Mesenchymal stem cell (in vitro differentiated cells and primary cell): ENCODE results near the gene THOC6. TPM values are rescaled to one million over a fixed set of nuclear protein-coding genes. Genes with fewer than 3 reads are reported as not detected.

ENCODE experiments used
- DNase-seq: peaks from one replicate; pipeline ENCODE4 v3.0.0-alpha.2; 2013
- H2AFZ ChIP-seq: one replicate; pipeline ENCODE4 v1.6.1; 2013; ENCODE audit warnings: low read depth, mild to moderate bottlenecking, control low read depth, inconsistent platforms, low read length, moderate library complexity
- H2AK5ac ChIP-seq: 2 replicates; pipeline ENCODE4 v1.6.1; 2013; ENCODE audit warnings: low read length, moderate library complexity, mild to moderate bottlenecking, inconsistent platforms; ENCODE audit not compliant: severe bottlenecking
- H2BK120ac ChIP-seq: one replicate; pipeline ENCODE4 v1.6.1; 2013; ENCODE audit warnings: low read depth, mild to moderate bottlenecking, inconsistent platforms, low read length, moderate library complexity
- H2BK12ac ChIP-seq, 2 experiments: one replicate each; pipeline ENCODE4 v1.6.1; 2013; ENCODE audit warnings: inconsistent platforms in 2 of 2, low read length in 2 of 2, mild to moderate bottlenecking in 2 of 2, moderate library complexity in 2 of 2, control low read depth in 1 of 2
- H2BK15ac ChIP-seq: one replicate; pipeline ENCODE4 v1.6.1; 2013; ENCODE audit warnings: mild to moderate bottlenecking, low read depth, inconsistent platforms; ENCODE audit not compliant: poor library complexity, severe bottlenecking
- H2BK5ac ChIP-seq: 2 replicates; pipeline ENCODE4 v1.6.1; 2013; ENCODE audit warnings: low read depth, mild to moderate bottlenecking, low read length, control low read depth, inconsistent platforms; ENCODE audit not compliant: poor library complexity, severe bottlenecking
- H3K14ac ChIP-seq, 2 experiments: one replicate each; pipeline ENCODE4 v1.6.1; 2013; ENCODE audit warnings: inconsistent platforms in 2 of 2, low read length in 2 of 2, control low read depth in 1 of 2, mild to moderate bottlenecking in 1 of 2, moderate library complexity in 1 of 2
- H3K18ac ChIP-seq, 2 experiments: one replicate each; pipeline ENCODE4 v1.6.1; 2013; ENCODE audit warnings: inconsistent platforms in 2 of 2, low read length in 2 of 2, control low read depth in 1 of 2, low read depth in 1 of 2, mild to moderate bottlenecking in 1 of 2
- H3K23ac ChIP-seq, 2 experiments: one replicate each; pipeline ENCODE4 v1.6.1; 2013; ENCODE audit warnings: inconsistent platforms in 2 of 2, low read length in 2 of 2, mild to moderate bottlenecking in 2 of 2, moderate library complexity in 2 of 2, control low read depth in 1 of 2
- H3K27ac ChIP-seq: 2 replicates; pipeline ENCODE4 v1.5.1; 2013; ENCODE audit warnings: mild to moderate bottlenecking, moderate library complexity, low read length, control low read depth, inconsistent platforms; ENCODE audit not compliant: poor library complexity, severe bottlenecking
- H3K27me3 ChIP-seq, 2 experiments: 2 replicates each; pipeline versions ENCODE4 v1.6.1 to v1.7.0; 2013; ENCODE audit warnings: low read length in 2 of 2, mild to moderate bottlenecking in 2 of 2, moderate library complexity in 2 of 2, control low read depth in 1 of 2, inconsistent platforms in 1 of 2; ENCODE audit not compliant: control insufficient read depth in 1 of 2, insufficient read depth in 1 of 2
- H3K36me3 ChIP-seq, 2 experiments: 2 replicates each; pipeline versions ENCODE4 v1.6.1 to v1.7.0; 2013; ENCODE audit warnings: low read length in 2 of 2, control low read depth in 1 of 2, inconsistent platforms in 1 of 2, low read depth in 1 of 2, mild to moderate bottlenecking in 1 of 2; ENCODE audit not compliant: insufficient read depth in 2 of 2, control insufficient read depth in 1 of 2
- H3K4ac ChIP-seq, 2 experiments: one replicate each; pipeline ENCODE4 v1.6.1; 2013; ENCODE audit warnings: inconsistent platforms in 2 of 2, low read length in 2 of 2, mild to moderate bottlenecking in 2 of 2, moderate library complexity in 2 of 2, control low read depth in 1 of 2, low read depth in 1 of 2
- H3K4me1 ChIP-seq: 2 replicates; pipeline ENCODE4 v1.6.1; 2013; ENCODE audit warnings: low read depth, low read length, control low read depth; ENCODE audit not compliant: control insufficient read depth, insufficient read depth
- H3K4me2 ChIP-seq: 2 replicates; pipeline ENCODE4 v1.6.1; 2013; ENCODE audit warnings: low read length, mild to moderate bottlenecking, inconsistent platforms; ENCODE audit not compliant: poor library complexity, severe bottlenecking
- H3K4me3 ChIP-seq, 2 experiments: 2 replicates each; pipeline versions ENCODE4 v1.5.1 to v1.7.0; 2013; ENCODE audit warnings: low read length in 2 of 2, mild to moderate bottlenecking in 2 of 2, control low read depth in 1 of 2, low read depth in 1 of 2; ENCODE audit not compliant: insufficient read depth in 1 of 2
- H3K79me1 ChIP-seq: replicated peaks from 2 replicates; pipeline ENCODE4 v1.6.1; 2013; ENCODE audit warnings: mild to moderate bottlenecking, control low read depth, low read length, inconsistent platforms; ENCODE audit not compliant: poor library complexity, severe bottlenecking
- H3K9ac ChIP-seq: 2 replicates; pipeline ENCODE4 v1.7.0; 2013; ENCODE audit warnings: mild to moderate bottlenecking, low read length, moderate library complexity
- H3K9me3 ChIP-seq: 2 replicates; pipeline ENCODE4 v1.7.0; 2013; ENCODE audit warnings: mild to moderate bottlenecking, low read length; ENCODE audit not compliant: control insufficient read depth
- H4K8ac ChIP-seq: one replicate; pipeline ENCODE4 v1.6.1; 2013; ENCODE audit warnings: inconsistent platforms, mild to moderate bottlenecking, low read length, moderate library complexity
- H4K91ac ChIP-seq: one replicate; pipeline ENCODE4 v1.6.1; 2013; ENCODE audit warnings: mild to moderate bottlenecking, low read length, inconsistent platforms
- WGBS: methylation state at CpG from one replicate; pipeline ENCODE4 v1.1.7; 2013; ENCODE audit warnings: mixed read lengths; 5-methylcytosine and 5-hydroxymethylcytosine counted together
- polyA plus RNA-seq, 2 experiments: library from polyadenylated mRNA; stranded (reverse); fragments of 200-250 nt; gene quantifications; one replicate each; pipeline ENCODE4 v1.2.3, GENCODE V29; 2013

Gene THOC6
- 11.3 TPM for polyA plus RNA-seq (2013, experiment 1 of 2)
- polyA plus RNA-seq (2013, experiment 2 of 2), result 11.1 TPM

GRCh38 chr16:3023669-3024478 lies at the start of gene THOC6, which contains the start of gene HCFC1R1:
THOC6 (plus strand) TSS chr16:3024035; CDS start chr16:3024327, 292 bp downstream.
HCFC1R1 (minus strand) TSS chr16:3023942; CDS start chr16:3023941, 1 bp downstream.
- Histone ChIP-seq H3K4ac (peak within 1 kb of the TSS; percentile 87 to 94), H3K27ac (peak within 1 kb of the TSS; percentile 100), H2AK5ac (peak within 1 kb of the TSS; percentile 99), H4K8ac (peak within 1 kb of the TSS; percentile 92), H4K91ac (peak within 1 kb of the TSS; percentile 96), H2BK15ac (peak within 1 kb of the TSS; percentile 99), H3K4me2 (peak within 1 kb of the TSS; percentile 85), H2BK5ac (peak within 1 kb of the TSS; percentile 100), H3K79me1 (peaks cover 6% of the 10 kb centered on the region), H3K4me3 (peak within 1 kb of the TSS; percentile 57 to 89), H2BK12ac (peak within 1 kb of the TSS; percentile 94 to 95), H3K23ac (peak within 1 kb of the TSS in 1 of 2 experiments; percentile 95), H3K9ac (peak within 1 kb of the TSS; percentile 100), H2BK120ac (peak within 1 kb of the TSS; percentile 80), H3K9me3 (no peaks in the 10 kb centered on the region), H3K4me1 (peaks cover 29% of the 10 kb centered on the region), H3K18ac (peak within 1 kb of the TSS; percentile 94 to 98), H3K36me3 (peaks cover 24 to 50% of the 10 kb centered on the region in 2 experiments), H2AFZ (no peak within 1 kb of the TSS), H3K27me3 (peaks cover 0 to 3% of the 10 kb centered on the region in 2 experiments), H3K14ac (peak within 1 kb of the TSS in 1 of 2 experiments; percentile 89)
- WGBS, result under 1% methylated on average over 69 of the region's 69 CpGs
- peak; percentile 98 for DNase-seq

DNA sequence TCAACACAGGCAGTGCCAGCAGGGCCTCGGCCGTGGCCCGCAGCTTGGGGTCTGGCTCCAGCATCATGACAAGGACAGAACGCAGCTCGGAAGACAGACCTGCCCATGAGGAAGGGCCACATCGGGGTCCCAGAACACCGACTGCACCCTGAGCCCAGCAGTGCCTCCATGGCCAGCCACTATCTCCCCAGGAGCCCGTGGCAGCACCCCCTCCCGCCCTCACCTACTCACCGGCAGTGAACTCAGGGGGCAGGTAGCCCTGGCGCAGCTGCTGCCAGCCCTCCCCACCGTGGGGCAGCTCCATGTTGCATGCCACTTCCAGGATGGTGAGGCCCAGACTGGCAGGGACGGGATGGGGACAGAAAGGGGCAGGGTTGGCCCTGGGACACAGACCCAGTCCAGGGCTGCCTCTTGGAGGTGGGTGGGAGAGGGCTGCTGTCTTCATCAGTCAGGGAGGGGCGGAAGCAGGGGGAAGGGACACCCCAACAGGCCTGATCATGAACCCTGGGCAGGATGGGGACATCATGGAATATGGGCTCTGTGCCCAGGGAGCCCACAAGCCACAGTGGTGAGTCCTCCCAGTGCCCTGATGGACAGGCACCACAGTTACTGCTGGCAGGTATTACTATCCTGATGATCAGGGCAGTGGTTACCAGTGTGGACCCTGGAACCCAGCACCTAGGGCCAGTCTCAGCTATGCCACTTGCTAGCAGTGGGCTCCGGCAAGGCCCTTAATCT lies 49.3 kb upstream of the THOC6 start:
- H3K27me3 ChIP-seq, result no peaks in the 10 kb centered on the region
- H2AK5ac ChIP-seq, result no peak overlapping the region
- no peak overlapping the region for H3K18ac ChIP-seq
- H3K79me1 ChIP-seq, result peaks cover 22% of the 10 kb centered on the region
- no peak for DNase-seq
- H3K4me2 ChIP-seq, result no peak overlapping the region
- no peak overlapping the region for H3K4ac ChIP-seq
- no peak overlapping the region for H2BK12ac ChIP-seq
- 96% methylated on average over 14 of the region's 15 CpGs for WGBS
- H2BK5ac ChIP-seq, result no peak overlapping the region
- H3K36me3 ChIP-seq, result peaks cover 0 to 52% of the 10 kb centered on the region in 2 experiments
- H3K4me3 ChIP-seq, result no peak overlapping the region
- no peak overlapping the region for H4K8ac ChIP-seq
- no peak overlapping the region for H3K27ac ChIP-seq
- no peaks in the 10 kb centered on the region for H3K9me3 ChIP-seq
- no peak overlapping the region for H2BK15ac ChIP-seq
- H3K4me1 ChIP-seq, result peaks cover 32% of the 10 kb centered on the region
- no peak overlapping the region for H3K23ac ChIP-seq
- H3K9ac ChIP-seq, result no peak overlapping the region
- no peak overlapping the region for H2BK120ac ChIP-seq
- no peak overlapping the region for H2AFZ ChIP-seq
- H3K14ac ChIP-seq, result no peak overlapping the region
- H4K91ac ChIP-seq, result no peak overlapping the region

GRCh38 chr16:2975161-2975795 lies 48.6 kb upstream of the THOC6 start:
- Histone ChIP-seq H3K36me3 (peaks cover 0 to 52% of the 10 kb centered on the region in 2 experiments), H2BK5ac (no peak overlapping the region), H3K9ac (no peak overlapping the region), H3K27me3 (no peaks in the 10 kb centered on the region), H2BK15ac (no peak overlapping the region), H3K9me3 (no peaks in the 10 kb centered on the region), H2BK12ac (no peak overlapping the region), H4K8ac (no peak overlapping the region), H3K23ac (no peak overlapping the region), H3K27ac (no peak overlapping the region), H3K4me2 (no peak overlapping the region), H3K4ac (no peak overlapping the region), H2AFZ (no peak overlapping the region), H3K4me1 (peaks cover 33% of the 10 kb centered on the region), H3K4me3 (no peak overlapping the region), H3K18ac (no peak overlapping the region), H4K91ac (no peak overlapping the region), H2AK5ac (no peak overlapping the region), H3K14ac (no peak overlapping the region), H2BK120ac (no peak overlapping the region), H3K79me1 (peaks cover 21% of the 10 kb centered on the region)
- 96% methylated on average over 28 of the region's 28 CpGs for WGBS
- no peak for DNase-seq
